Measurements from ENCODE around the gene CYP2U1.

- TF ChIP-seq SIN3A (IDR thresholded peaks at IDR 0.05; ENCODE audit: borderline replicate concordance, insufficient read depth, low read length) (no peak), TAF1 (IDR thresholded peaks at IDR 0.05; ENCODE audit: borderline replicate concordance, insufficient read depth, low read length) (no peak)
Observed at GRCh38 chr4:107972605-107973004, 41.3 kb downstream of the CYP2U1 start.
